H1 (cell line): ENCODE results near the gene YIPF3.

Experiments used
- EZH2 ChIP-seq: fragments of 200-600 bp; sonication (generic); IDR thresholded peaks from 2 replicates; pipeline ENCODE4 v1.7.1; 2012; ENCODE audit warnings: low read depth, mild to moderate bottlenecking, moderate library complexity, low read length, inconsistent platforms; ENCODE audit not compliant: severe bottlenecking
- PHF8 ChIP-seq: fragments of 200-600 bp; sonication (generic); conservative IDR thresholded peaks from 2 replicates; pipeline ENCODE4 v1.7.1; 2012; ENCODE audit warnings: low read depth, mild to moderate bottlenecking, inconsistent platforms, low read length, moderate library complexity
- TEAD4 ChIP-seq: IDR thresholded peaks from 2 replicates; pipeline ENCODE4 v1.6.1; 2012; ENCODE audit warnings: low read depth, low read length, inconsistent platforms, mixed read lengths
- ZNF274 ChIP-seq: IDR thresholded peaks from 2 replicates; pipeline ENCODE4 v1.7.0; 2012; ENCODE audit warnings: low read length, borderline replicate concordance; ENCODE audit errors: extremely low read depth
- TF ChIP-seq, protein P1 (sequence below), 3 experiments: IDR thresholded peaks; 1 replicate in 2 of 3; 2 replicates in 1 of 3; pipeline versions ENCODE4 v1.5.1 to v1.6.1; 2011; ENCODE audit warnings: low read length in 3 of 3, mild to moderate bottlenecking in 3 of 3, inconsistent platforms in 2 of 3, low read depth in 1 of 3, moderate library complexity in 1 of 3; ENCODE audit not compliant: insufficient read depth in 1 of 3; ENCODE audit errors: control extremely low read depth in 1 of 3

DNA sequence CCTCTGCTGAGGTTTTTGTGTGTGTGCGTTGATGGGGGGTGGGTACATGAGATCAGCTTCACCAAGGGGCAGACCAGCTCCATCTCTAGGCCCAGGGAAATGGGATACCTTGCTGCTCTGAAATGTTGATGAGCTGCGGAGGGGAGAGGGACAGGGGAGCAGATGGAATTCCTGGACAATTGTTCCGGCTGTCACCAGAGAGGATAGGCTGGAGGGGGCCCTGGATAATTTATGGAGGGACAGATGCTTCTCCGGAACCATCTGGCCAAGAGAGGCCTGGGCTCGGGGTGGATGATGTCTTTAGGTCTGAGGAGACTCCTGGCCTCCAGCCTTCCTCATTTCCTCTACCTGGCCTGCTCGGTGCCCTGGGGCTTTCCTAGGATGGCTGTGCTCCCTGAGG, 41.2 kb downstream of the YIPF3 start:
- TF ChIP-seq ZNF274 (no peak), TEAD4 (no peak), PHF8 (no peak), EZH2 (no peak)
- TF ChIP-seq, protein P1, sequence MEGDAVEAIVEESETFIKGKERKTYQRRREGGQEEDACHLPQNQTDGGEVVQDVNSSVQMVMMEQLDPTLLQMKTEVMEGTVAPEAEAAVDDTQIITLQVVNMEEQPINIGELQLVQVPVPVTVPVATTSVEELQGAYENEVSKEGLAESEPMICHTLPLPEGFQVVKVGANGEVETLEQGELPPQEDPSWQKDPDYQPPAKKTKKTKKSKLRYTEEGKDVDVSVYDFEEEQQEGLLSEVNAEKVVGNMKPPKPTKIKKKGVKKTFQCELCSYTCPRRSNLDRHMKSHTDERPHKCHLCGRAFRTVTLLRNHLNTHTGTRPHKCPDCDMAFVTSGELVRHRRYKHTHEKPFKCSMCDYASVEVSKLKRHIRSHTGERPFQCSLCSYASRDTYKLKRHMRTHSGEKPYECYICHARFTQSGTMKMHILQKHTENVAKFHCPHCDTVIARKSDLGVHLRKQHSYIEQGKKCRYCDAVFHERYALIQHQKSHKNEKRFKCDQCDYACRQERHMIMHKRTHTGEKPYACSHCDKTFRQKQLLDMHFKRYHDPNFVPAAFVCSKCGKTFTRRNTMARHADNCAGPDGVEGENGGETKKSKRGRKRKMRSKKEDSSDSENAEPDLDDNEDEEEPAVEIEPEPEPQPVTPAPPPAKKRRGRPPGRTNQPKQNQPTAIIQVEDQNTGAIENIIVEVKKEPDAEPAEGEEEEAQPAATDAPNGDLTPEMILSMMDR (IDR thresholded peaks at IDR 0.05; ENCODE audit: control extremely low read depth in 1 of 3, insufficient read depth in 1 of 3, low read depth in 1 of 3, low read length in 3 of 3) = no peak
